MM.1S (cell line): ENCODE data around the gene ANTXR1.

Source experiments
- DNase-seq: peaks from one replicate; pipeline ENCODE4 v3.0.0-alpha.2; 2015
- H2AFZ ChIP-seq: fragments of 300-600 bp; sonication (generic); 2 replicates; pipeline ENCODE4 v1.6.0; 2016; ENCODE audit warnings: antibody characterized with exemption, low read length
- H3F3A ChIP-seq: fragments of 300-600 bp; sonication (generic); 2 replicates; pipeline ENCODE4 v1.6.1; 2016; ENCODE audit warnings: mild to moderate bottlenecking, antibody characterized with exemption, low read length, moderate library complexity, mixed read lengths; ENCODE audit not compliant: insufficient read depth
- H3K27ac ChIP-seq: fragments of 300-600 bp; sonication (generic); 2 replicates; pipeline ENCODE4 v1.5.1; 2016; ENCODE audit warnings: mild to moderate bottlenecking, low read length
- H3K27me3 ChIP-seq: fragments of 300-600 bp; sonication (generic); replicated peaks from 2 replicates; pipeline ENCODE4 v1.6.0; 2016; ENCODE audit warnings: low read length; ENCODE audit not compliant: insufficient read depth
- H3K36me3 ChIP-seq: fragments of 300-600 bp; sonication (generic); replicated peaks from 2 replicates; pipeline ENCODE4 v1.6.1; 2016; ENCODE audit warnings: mild to moderate bottlenecking, low read length, mixed read lengths; ENCODE audit not compliant: insufficient read depth
- H3K4me1 ChIP-seq: fragments of 300-600 bp; sonication (generic); 2 replicates; pipeline ENCODE4 v1.6.1; 2016; ENCODE audit warnings: low read length, mixed read lengths
- H3K4me2 ChIP-seq: fragments of 300-600 bp; sonication (generic); 2 replicates; pipeline ENCODE4 v1.6.0; 2016; ENCODE audit warnings: low read depth, low read length
- H3K4me3 ChIP-seq: fragments of 300-600 bp; sonication (generic); 2 replicates; pipeline ENCODE4 v1.5.1; 2016; ENCODE audit warnings: low read length, mixed read lengths
- H3K79me2 ChIP-seq: fragments of 300-600 bp; sonication (generic); 2 replicates; pipeline ENCODE4 v1.6.1; 2016; ENCODE audit warnings: mixed run types, low read length, mixed read lengths
- H3K9ac ChIP-seq: fragments of 300-600 bp; sonication (generic); 2 replicates; pipeline ENCODE4 v1.6.1; 2016; ENCODE audit warnings: low read length, mixed read lengths
- H3K9me2 ChIP-seq: fragments of 300-600 bp; sonication (generic); replicated peaks from 2 replicates; pipeline ENCODE4 v1.6.1; 2016; ENCODE audit warnings: mild to moderate bottlenecking, low read length, mixed read lengths; ENCODE audit not compliant: insufficient read depth
- H3K9me3 ChIP-seq: fragments of 300-600 bp; sonication (generic); replicated peaks from 2 replicates; pipeline ENCODE4 v1.6.1; 2016; ENCODE audit warnings: mild to moderate bottlenecking, low read length, mixed read lengths; ENCODE audit not compliant: insufficient read depth
- H4K20me1 ChIP-seq: fragments of 300-600 bp; sonication (generic); 2 replicates; pipeline ENCODE4 v1.6.1; 2016; ENCODE audit warnings: mild to moderate bottlenecking, low read length, moderate library complexity, mixed read lengths; ENCODE audit not compliant: insufficient read depth
- CTCF ChIP-seq: fragments of 300-600 bp; sonication (generic); IDR thresholded peaks from 2 replicates; pipeline ENCODE4 v1.5.1; 2016; ENCODE audit warnings: antibody characterized with exemption, low read length, mixed read lengths
- EZH2 ChIP-seq: fragments of 300-600 bp; sonication (generic); optimal IDR thresholded peaks from 2 replicates; pipeline ENCODE3; 2017; ENCODE audit warnings: low read depth, mild to moderate bottlenecking, antibody characterized with exemption, low read length, mixed read lengths
- EZH2phosphoT487 ChIP-seq: fragments of 300-600 bp; sonication (generic); IDR thresholded peaks from 2 replicates; pipeline ENCODE4 v1.6.1; 2018; ENCODE audit warnings: antibody characterized with exemption, low read length

Gene ANTXR1

GRCh38 chr2:69296421-69296820 lies 283.4 kb downstream of the ANTXR1 start:
- Histone ChIP-seq H4K20me1 (no peaks in the 10 kb centered on the region), H3K4me2 (no peak overlapping the region), H3K9me3 (no peaks in the 10 kb centered on the region), H3K27me3 (no peaks in the 10 kb centered on the region), H3K27ac (no peak overlapping the region), H3F3A (no peaks in the 10 kb centered on the region), H3K4me1 (no peaks in the 10 kb centered on the region), H3K4me3 (no peak overlapping the region), H3K9me2 (no peaks in the 10 kb centered on the region), H3K79me2 (no peaks in the 10 kb centered on the region), H2AFZ (no peak overlapping the region), H3K36me3 (no peaks in the 10 kb centered on the region), H3K9ac (no peak overlapping the region)
- DNase-seq: no peak
- TF ChIP-seq CTCF (no peak), EZH2phosphoT487 (no peak), EZH2 (no peak)

DNA sequence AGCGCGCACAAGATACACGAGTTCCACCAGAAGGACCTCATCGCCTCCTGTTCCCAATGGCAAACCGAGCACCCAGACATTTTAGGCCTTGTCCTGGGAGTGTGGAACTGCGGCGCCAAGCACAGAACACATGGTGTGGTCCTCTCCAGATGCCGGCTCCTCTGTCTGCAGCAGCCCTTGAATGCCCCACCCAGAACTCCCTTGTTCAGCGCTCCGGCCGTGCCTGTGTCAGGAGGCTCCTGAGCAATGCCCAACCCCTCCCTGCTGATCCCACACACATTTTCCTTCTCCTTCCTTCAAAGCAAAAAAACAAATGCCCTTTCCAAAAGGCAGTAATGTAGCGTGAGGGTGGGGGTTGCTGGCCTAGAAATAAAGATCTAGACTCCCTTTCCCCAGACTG lies 284.2 kb downstream of the ANTXR1 start:
- Histone ChIP-seq H3K9ac (no peak overlapping the region), H3K27me3 (no peaks in the 10 kb centered on the region), H3K9me3 (no peaks in the 10 kb centered on the region), H3K4me2 (no peak overlapping the region), H3K9me2 (no peaks in the 10 kb centered on the region), H3K27ac (no peak overlapping the region), H3K4me3 (no peak overlapping the region), H3K4me1 (no peaks in the 10 kb centered on the region), H2AFZ (no peak overlapping the region), H3F3A (no peaks in the 10 kb centered on the region), H3K36me3 (no peaks in the 10 kb centered on the region), H4K20me1 (no peaks in the 10 kb centered on the region), H3K79me2 (no peaks in the 10 kb centered on the region)
- TF ChIP-seq EZH2 (no peak), CTCF (no peak), EZH2phosphoT487 (no peak)
- DNase-seq: no peak

- Histone ChIP-seq H3F3A (no peaks in the 10 kb centered on the region), H3K4me3 (no peak overlapping the region), H3K4me1 (no peaks in the 10 kb centered on the region), H3K9me2 (no peaks in the 10 kb centered on the region), H3K4me2 (no peak overlapping the region), H3K27ac (no peak overlapping the region), H3K79me2 (no peaks in the 10 kb centered on the region), H3K9ac (no peak overlapping the region), H2AFZ (no peak overlapping the region), H4K20me1 (no peaks in the 10 kb centered on the region), H3K27me3 (no peaks in the 10 kb centered on the region), H3K9me3 (no peaks in the 10 kb centered on the region), H3K36me3 (no peaks in the 10 kb centered on the region)
- no peak for TF ChIP-seq EZH2
- no peak for TF ChIP-seq EZH2phosphoT487
- TF ChIP-seq CTCF: no peak
- no peak for DNase-seq
Measured at GRCh38 chr2:69298261-69298660, 285.3 kb downstream of the ANTXR1 start.

DNA sequence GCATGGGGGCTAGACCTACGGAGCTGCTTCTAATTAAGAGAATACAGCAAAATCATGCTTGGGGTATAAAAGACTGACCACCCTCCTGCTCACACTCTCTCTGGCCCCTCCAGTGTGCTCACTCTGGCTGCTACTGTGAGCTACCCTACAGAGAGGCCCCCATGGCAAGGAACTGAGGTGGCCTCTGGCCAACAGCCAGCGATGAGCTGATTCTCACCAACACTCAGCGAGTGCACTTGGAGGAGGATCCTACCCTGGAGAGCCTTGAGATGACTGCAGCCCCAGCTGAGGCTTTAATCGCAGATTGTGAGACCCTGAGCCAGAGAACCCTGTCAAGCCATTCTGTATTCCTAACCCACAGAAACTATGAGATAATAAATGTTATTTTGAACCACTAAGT lies 285.9 kb downstream of the ANTXR1 start:
- TF ChIP-seq EZH2phosphoT487: no peak
- TF ChIP-seq EZH2: no peak
- no peak for TF ChIP-seq CTCF
- Histone ChIP-seq H3K9ac (no peak overlapping the region), H3K79me2 (no peaks in the 10 kb centered on the region), H2AFZ (no peak overlapping the region), H3K9me3 (no peaks in the 10 kb centered on the region), H3K36me3 (no peaks in the 10 kb centered on the region), H3K4me3 (no peak overlapping the region), H3K27me3 (no peaks in the 10 kb centered on the region; the same call in 1 of the 2 replicates), H4K20me1 (no peaks in the 10 kb centered on the region), H3K27ac (no peak overlapping the region), H3K9me2 (no peaks in the 10 kb centered on the region), H3K4me2 (no peak overlapping the region), H3F3A (no peaks in the 10 kb centered on the region), H3K4me1 (no peaks in the 10 kb centered on the region)
- DNase-seq: no peak
